Measurements from ENCODE around the gene LYL1. TPM values are rescaled to one million over a fixed set of nuclear protein-coding genes. Genes with fewer than 3 reads are reported as not detected.
A peak's percentile ranks its signal among the peaks of the same experiment; 100 is the strongest.

The LYL1 gene
- total and polyA plus RNA-seq, 2 of the 13 experiments (the other 11 are each of a cell fraction or from before 2014, with no cell fraction given) = 0.75 to 0.92 TPM

GRCh38 chr19:13053761-13054625 lies 48.7 kb downstream of the LYL1 start (continued):
- TF ChIP-seq ZNF558 (CRISPR knock-in tag; IDR thresholded peaks at IDR 0.05; ENCODE audit: borderline replicate concordance) (no peak), RFXANK (CRISPR knock-in tag; IDR thresholded peaks at IDR 0.05) (0 out of 2 replicates have a peak, but pooled peaks have one; percentile 41), SKIL (CRISPR knock-in tag; IDR thresholded peaks at IDR 0.05; ENCODE audit: borderline replicate concordance) (peak; percentile 73; the same call in 1 of the 2 replicates), ATF7-NPFF (CRISPR knock-in tag; IDR thresholded peaks at IDR 0.05; ENCODE audit: low read depth) (peak; percentile 78), POGZ (CRISPR knock-in tag; IDR thresholded peaks at IDR 0.05) (peak; percentile 33; the same call in 1 of the 2 replicates), NR2F2 (IDR thresholded peaks at IDR 0.05; ENCODE audit: borderline replicate concordance, low read depth) (peak; percentile 67; the same call in 1 of the 2 replicates), HMG20A (CRISPR knock-in tag; IDR thresholded peaks at IDR 0.05; ENCODE audit: borderline replicate concordance) (peak; percentile 70), ZGPAT (CRISPR knock-in tag; IDR thresholded peaks at IDR 0.05) (peak; percentile 85), YEATS4 (CRISPR knock-in tag; IDR thresholded peaks at IDR 0.05; ENCODE audit: borderline replicate concordance) (0 out of 2 replicates have a peak, but pooled peaks have one; percentile 56), ETV6 (CRISPR knock-in tag; conservative IDR thresholded peaks at IDR 0.05) (no peak), ATF7 (IDR thresholded peaks at IDR 0.05) (no peak), ATF7 (CRISPR knock-in tag; IDR thresholded peaks at IDR 0.05) (no peak), KLF13 (CRISPR knock-in tag; IDR thresholded peaks at IDR 0.05) (no peak), PRDM4 (CRISPR knock-in tag; IDR thresholded peaks at IDR 0.05; ENCODE audit: borderline replicate concordance) (no peak), SALL2 (CRISPR knock-in tag; IDR thresholded peaks at IDR 0.05) (no peak; the same call in 1 of the 2 replicates), ZBTB38 (CRISPR knock-in tag; IDR thresholded peaks at IDR 0.05) (peak; percentile 78), THRA (CRISPR knock-in tag; IDR thresholded peaks at IDR 0.05; ENCODE audit: borderline replicate concordance) (peak; percentile 92; the same call in 1 of the 2 replicates), TRIM22 (IDR thresholded peaks at IDR 0.05) (no peak), PHF8 (CRISPR knock-in tag; IDR thresholded peaks at IDR 0.05) (peak; percentile 34), HMG20B (CRISPR knock-in tag; conservative IDR thresholded peaks at IDR 0.05) (peak; percentile 82; the same call in 1 of the 2 replicates)
